GM12892 (cell line): Measurements from ENCODE around the gene RFX4.
"Not testable (repeated sequence)": the region's sequence is repeated elsewhere in the genome, so short reads cannot be mapped to it uniquely, and the experiment has no call there.

Experiments
- DNase-seq: peaks from one replicate; pipeline ENCODE4 v3.0.0; 2011; ENCODE audit not compliant: insufficient read length
- FAIRE-seq: peaks from 2 replicates; lab custom pipeline; 2011; peaks lifted over from hg19 to GRCh38; lab: Jason Lieb, UNC
- POLR2A ChIP-seq: IDR thresholded peaks from 2 replicates; pipeline ENCODE4 v1.6.1; 2011; ENCODE audit warnings: low read depth, low read length, control low read depth
- POLR2AphosphoS5 ChIP-seq: IDR thresholded peaks from 2 replicates; pipeline ENCODE4 v1.6.1; 2011; ENCODE audit warnings: low read depth, low read length, control low read depth
- TAF1 ChIP-seq: IDR thresholded peaks from 2 replicates; pipeline ENCODE4 v1.6.1; 2011; ENCODE audit warnings: low read depth, mild to moderate bottlenecking, control low read depth, low read length, borderline replicate concordance

RFX4 gene

DNA sequence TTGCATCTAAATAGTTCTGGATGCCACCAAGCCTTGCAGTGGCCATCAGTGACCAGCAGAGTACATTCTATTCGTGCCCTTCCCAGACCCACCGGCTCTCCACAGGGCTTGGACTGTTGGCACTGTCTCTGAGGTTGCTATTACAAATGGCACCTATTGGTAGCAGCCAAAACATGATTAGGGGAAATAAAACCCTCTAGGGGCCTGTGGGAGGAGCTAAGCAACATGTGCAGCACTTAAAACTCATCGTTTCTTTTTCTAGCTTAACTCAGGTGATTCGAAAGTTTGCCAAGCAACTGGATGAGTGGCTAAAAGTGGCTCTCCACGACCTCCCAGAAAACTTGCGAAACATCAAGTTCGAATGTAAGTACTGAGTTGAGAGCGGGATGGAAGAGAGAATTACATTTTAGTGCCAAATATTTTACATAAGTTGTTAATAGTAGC is 126.3 kb downstream of the RFX4 start:
- FAIRE-seq: no peak
- DNase-seq: no peak
- TF ChIP-seq POLR2AphosphoS5 (no peak), TAF1 (no peak), POLR2A (no peak)

- TF ChIP-seq POLR2AphosphoS5 (no peak), POLR2A (no peak), TAF1 (no peak)
- FAIRE-seq (no peak), DNase-seq (no peak)
Observed at GRCh38 chr12:106710143-106710893, 127.5 kb downstream of the RFX4 start.

DNA sequence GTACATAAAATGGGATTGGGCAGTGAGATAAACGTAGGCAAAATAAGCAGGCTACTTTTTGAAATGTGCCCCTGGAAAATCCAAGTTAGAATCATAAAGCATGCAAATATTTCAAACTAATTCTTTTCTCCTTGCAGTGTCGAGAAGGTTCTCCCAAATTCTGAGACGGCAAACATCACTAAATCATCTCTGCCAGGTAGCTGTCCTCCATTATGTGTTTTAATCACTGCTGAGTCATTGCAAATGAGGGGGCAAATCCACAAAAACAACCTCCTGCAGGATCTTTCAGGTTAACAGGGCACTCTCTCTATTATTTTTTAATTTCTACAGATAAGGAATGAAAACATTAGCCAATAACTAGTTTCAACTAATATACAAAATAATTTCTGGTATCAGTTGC is 128.5 kb downstream of the RFX4 start:
- FAIRE-seq (no peak), DNase-seq (no peak)
- TF ChIP-seq TAF1 (no peak), POLR2AphosphoS5 (no peak), POLR2A (no peak)

DNA sequence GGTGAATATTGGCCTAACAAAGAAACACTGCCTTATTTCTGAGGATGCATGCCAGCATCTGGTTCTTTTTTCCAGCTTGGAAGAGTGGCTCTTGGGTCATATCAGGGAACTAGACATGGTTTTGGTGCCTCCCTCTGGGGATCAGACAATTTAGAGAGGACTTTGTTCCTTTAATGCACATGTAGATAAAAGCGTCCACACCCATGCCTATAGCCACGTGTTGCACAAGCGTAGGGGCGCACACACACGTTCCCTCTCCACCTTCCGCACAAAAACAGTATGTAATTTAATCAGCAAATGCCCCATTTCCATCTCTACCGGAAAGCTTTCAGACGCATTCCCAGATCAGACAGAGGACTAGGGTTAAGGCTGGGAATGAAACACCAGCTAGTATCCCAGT is 130.0 kb downstream of the RFX4 start:
- no peak for FAIRE-seq
- no peak for DNase-seq
- TF ChIP-seq TAF1 (no peak), POLR2AphosphoS5 (no peak), POLR2A (no peak)

- TF ChIP-seq POLR2AphosphoS5 (no peak), TAF1 (no peak), POLR2A (no peak)
- FAIRE-seq (no peak), DNase-seq (no peak)
Observed at GRCh38 chr12:106714926-106715325, 132.1 kb downstream of the RFX4 start.

GRCh38 chr12:106715582-106715981 is 132.8 kb downstream of the RFX4 start:
- no peak for FAIRE-seq
- TF ChIP-seq TAF1 (no peak), POLR2A (no peak), POLR2AphosphoS5 (no peak)
- DNase-seq: no peak

DNA sequence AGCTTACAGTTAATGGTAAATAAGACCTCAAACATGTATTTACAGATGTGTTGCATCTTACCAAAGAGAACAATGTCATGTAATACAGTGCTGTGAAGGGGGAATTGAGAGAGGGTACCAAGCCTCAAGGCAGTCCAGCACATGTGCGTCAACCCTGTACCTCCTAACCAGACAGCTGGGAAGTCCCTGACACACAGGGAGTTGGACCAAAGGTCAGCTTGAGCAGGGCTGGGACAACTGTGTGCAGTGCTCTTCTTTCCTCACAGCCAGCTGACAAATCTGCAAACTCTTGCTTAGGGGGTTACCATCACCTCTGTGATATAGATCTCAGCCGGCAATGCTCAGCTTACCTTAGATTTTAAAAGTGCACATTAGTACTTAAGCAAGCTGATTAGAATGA is 134.9 kb downstream of the RFX4 start:
- FAIRE-seq (no peak), DNase-seq (no peak)
- TF ChIP-seq POLR2A (no peak), TAF1 (no peak), POLR2AphosphoS5 (no peak)

DNA sequence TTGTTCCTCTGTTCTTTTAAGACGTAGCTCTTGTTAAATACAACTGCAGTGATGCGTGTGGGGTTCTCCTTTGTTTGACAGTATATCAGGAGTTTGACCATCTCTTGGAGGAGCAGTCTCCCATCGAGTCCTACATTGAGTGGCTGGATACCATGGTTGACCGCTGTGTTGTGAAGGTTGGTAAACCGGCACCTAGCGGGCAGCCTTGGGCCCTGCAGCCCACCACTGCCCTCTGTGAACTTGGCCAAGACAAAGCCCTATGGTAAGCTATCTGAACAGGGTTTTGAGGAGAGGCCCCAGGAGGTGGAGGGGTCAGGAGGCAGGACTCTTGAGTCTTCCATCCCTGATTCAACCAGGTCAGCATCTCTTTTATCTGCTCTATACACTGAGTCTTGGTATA is 137.1 kb downstream of the RFX4 start:
- FAIRE-seq: no peak
- DNase-seq: no peak
- no peak for TF ChIP-seq TAF1
- TF ChIP-seq POLR2AphosphoS5: no peak
- TF ChIP-seq POLR2A: no peak

DNA sequence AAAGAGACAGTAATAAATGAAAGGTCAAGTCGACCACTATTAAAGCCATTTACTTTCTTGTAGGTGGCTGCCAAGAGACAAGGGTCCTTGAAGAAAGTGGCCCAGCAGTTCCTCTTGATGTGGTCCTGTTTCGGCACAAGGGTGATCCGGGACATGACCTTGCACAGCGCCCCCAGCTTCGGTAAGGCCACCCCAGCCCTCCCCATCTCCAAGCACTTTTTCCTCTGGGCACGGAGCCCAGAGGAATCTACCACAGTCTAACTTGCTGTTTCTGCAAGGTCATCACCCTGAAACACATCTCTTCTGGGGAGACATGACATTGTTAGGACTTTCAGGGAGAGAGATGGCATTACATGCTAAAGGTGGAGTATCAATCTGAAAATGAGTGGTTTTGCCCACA is 137.9 kb downstream of the RFX4 start:
- FAIRE-seq (no peak), DNase-seq (no peak)
- TF ChIP-seq POLR2A (no peak), POLR2AphosphoS5 (no peak), TAF1 (no peak)

DNA sequence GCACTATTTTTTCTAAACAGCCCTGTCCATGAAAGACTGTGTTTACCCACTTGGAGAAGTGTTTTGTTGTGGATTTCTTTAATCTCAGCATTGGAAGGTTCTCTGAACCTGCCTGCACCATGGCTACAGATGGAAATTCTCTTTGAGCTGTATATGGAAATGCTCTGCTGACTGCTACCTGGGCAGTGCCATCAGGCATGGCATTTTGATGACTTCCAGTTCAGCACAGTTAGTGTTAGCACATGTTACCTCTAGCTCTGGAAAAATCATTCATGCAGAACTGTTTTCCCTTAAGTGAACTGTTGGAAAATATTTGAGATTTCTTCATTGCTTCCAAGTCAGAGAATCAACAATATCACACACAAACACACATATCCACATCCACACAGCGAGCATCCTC is 139.1 kb downstream of the RFX4 start:
- no peak for TF ChIP-seq POLR2A
- no peak for TF ChIP-seq TAF1
- TF ChIP-seq POLR2AphosphoS5: no peak
- no peak for DNase-seq
- peak; percentile 9 for FAIRE-seq

DNA sequence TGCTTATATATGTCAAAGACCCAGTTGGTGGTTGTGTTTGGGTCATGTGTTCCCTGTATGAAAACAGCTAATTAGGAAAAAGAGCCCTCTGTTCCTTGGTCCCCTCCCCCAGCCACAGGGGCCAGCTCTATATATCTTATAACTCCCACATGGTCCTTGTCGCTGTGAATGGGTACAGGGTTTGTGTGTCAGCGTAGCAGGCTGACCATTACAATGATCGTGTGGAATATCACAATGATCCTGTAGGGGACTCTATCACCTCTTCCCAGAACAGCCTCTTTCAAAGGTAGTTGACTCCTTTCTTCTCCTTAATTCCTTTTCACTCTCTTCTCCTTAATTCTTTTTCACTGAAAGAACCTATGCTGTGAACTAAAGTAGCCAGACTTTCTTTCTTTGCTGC is 140.0 kb downstream of the RFX4 start:
- FAIRE-seq (no peak), DNase-seq (no peak)
- TF ChIP-seq TAF1: no peak
- no peak for TF ChIP-seq POLR2A
- no peak for TF ChIP-seq POLR2AphosphoS5

DNA sequence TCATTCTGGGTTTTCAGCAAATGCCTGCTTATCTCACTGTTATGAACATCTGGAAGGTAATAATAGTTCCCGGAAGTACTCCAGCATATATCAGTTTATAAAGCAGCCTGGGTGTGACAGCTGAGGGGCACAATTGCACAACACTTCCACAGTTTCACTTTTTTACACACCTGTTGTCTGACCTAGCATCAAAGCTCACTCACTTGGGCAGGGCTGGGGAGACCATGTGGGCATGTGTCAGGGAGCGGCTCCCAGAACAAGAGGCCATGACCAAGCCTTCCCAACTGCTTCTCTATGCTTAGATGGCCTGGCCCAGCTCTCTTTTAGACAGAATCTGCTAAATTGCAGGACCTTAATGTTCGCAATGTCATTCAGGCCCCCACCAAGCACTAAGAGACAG is 140.6 kb downstream of the RFX4 start:
- no peak for FAIRE-seq
- TF ChIP-seq TAF1: no peak
- no peak for TF ChIP-seq POLR2A
- TF ChIP-seq POLR2AphosphoS5: no peak
- no peak for DNase-seq

GRCh38 chr12:106724116-106724515 is 141.3 kb downstream of the RFX4 start:
- FAIRE-seq (no peak), DNase-seq (no peak)
- TF ChIP-seq POLR2AphosphoS5: no peak
- no peak for TF ChIP-seq TAF1
- no peak for TF ChIP-seq POLR2A

DNA sequence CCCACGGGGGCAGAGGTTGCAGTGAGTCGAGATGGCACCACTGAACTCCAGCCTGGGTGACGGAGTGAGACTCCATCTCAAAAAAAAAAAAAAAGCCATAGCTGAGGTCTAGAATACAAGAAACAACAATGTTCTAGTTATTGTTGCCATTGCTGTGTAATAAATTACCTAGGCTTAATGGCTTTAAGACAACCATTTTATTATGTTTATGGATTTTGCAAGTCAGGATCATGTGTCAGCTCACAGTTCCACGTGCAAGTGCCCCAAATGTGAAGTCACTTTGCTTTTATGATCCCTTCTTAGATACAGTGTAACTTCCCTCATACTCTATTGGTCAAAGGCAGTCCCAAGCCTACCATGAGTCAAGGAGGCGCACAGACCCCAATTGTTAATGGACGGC is 142.1 kb downstream of the RFX4 start:
- TF ChIP-seq TAF1: no peak
- TF ChIP-seq POLR2A: no peak
- no peak for TF ChIP-seq POLR2AphosphoS5
- no peak for FAIRE-seq
- no peak for DNase-seq

DNA sequence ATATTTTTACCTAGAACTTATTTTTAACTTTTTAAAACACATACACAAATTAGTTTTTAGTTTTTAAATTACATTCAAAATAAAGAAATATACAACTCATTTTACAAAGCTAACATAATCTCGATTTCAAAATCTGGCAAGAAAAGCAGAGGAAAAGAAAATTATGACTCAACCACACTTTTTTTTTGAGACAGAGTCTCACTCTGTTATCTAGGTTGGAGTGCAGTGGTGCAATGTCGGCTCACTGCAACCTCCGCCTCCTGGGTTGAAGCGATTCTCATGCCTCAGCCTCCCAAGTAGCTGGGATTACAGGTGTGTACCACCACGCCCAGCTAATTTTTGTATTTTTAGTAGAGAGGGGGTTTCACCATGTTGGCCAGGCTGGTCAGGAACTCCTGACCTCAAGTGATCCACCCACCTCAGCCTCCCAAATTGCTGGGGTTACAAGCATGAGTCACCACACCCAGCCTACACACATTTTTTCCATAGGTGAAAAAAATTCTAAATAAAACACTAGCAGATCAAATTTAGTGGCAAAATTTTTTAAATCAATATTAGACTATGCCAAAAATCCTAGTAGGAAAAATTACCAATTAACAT is 143.9 kb downstream of the RFX4 start:
- not testable (repeated sequence) for DNase-seq, FAIRE-seq
